Astrocyte (in vitro differentiated cells and primary cell): Measurements from ENCODE around the gene CFAP65.

Source experiments
- CTCF ChIP-seq: IDR thresholded peaks from 2 replicates; pipeline ENCODE4 v1.5.1; 2011; ENCODE audit warnings: low read depth, mild to moderate bottlenecking, inconsistent platforms, low read length, moderate library complexity; ENCODE audit not compliant: insufficient read depth
- EZH2 ChIP-seq: IDR thresholded peaks from 2 replicates; pipeline ENCODE4 v1.6.1; 2012; ENCODE audit warnings: mild to moderate bottlenecking, low read length, inconsistent platforms; ENCODE audit not compliant: insufficient read depth

GRCh38 chr2:218986148-218986761, 55.1 kb downstream of the CFAP65 start:
- TF ChIP-seq EZH2 = no peak
- TF ChIP-seq CTCF = no peak
